PC-9 (cell line): ENCODE data around the gene NPM3. TPM values are rescaled to one million over a fixed set of nuclear protein-coding genes. Genes with fewer than 3 reads are reported as not detected.

Source experiments
- BruUV-seq: library from RNA; stranded (reverse); fragments of 400-500 nt; replicated peaks from 2 replicates; lab custom pipeline; 2021; lab: Mats Ljungman, UMichigan
- CTCF ChIA-PET: fragments of 300-600 bp; sonication (Branson Sonifier 250); formaldehyde crosslinking; loops from one replicate; lab custom pipeline; 2022; ENCODE audit warnings: antibody characterized with exemption; lab: Charles Lee
- POLR2A ChIA-PET: fragments of 300-600 bp; sonication (Branson Sonifier 250); formaldehyde crosslinking; loops from one replicate; lab custom pipeline; 2022; ENCODE audit warnings: antibody characterized with exemption; ENCODE audit not compliant: unreplicated experiment; lab: Charles Lee
- DNase-seq, 2 experiments: peaks; one replicate each; pipeline versions ENCODE4 v3.0.0 to v3.0.0-alpha.2; 2015 to 2022; ENCODE audit warnings: mixed read lengths in 1 of 2
- H2AFZ ChIP-seq: fragments of 200-600 bp; sonication (generic); 2 replicates; pipeline ENCODE4 v1.8.1; 2017; ENCODE audit warnings: antibody characterized with exemption
- H3F3A ChIP-seq: fragments of 200-600 bp; sonication (generic); 2 replicates; pipeline ENCODE4 v1.8.1; 2017; ENCODE audit warnings: antibody characterized with exemption, mild to moderate bottlenecking, low read depth; ENCODE audit not compliant: insufficient read depth
- H3K27ac ChIP-seq: fragments of 200-600 bp; sonication (generic); 2 replicates; pipeline ENCODE4 v1.6.1; 2016; ENCODE audit warnings: mixed run types
- H3K27me3 ChIP-seq: fragments of 200-600 bp; sonication (generic); 2 replicates; pipeline ENCODE4 v1.6.1; 2016; ENCODE audit warnings: low read depth, mixed run types; ENCODE audit not compliant: insufficient read depth
- H3K36me3 ChIP-seq: fragments of 200-600 bp; sonication (generic); 2 replicates; pipeline ENCODE4 v1.6.1; 2016; ENCODE audit warnings: low read depth, mixed run types
- H3K4me1 ChIP-seq: fragments of 200-600 bp; sonication (generic); replicated peaks from 2 replicates; pipeline ENCODE4 v1.6.1; 2016; ENCODE audit warnings: mixed run types; ENCODE audit not compliant: insufficient read depth
- H3K4me2 ChIP-seq: fragments of 200-600 bp; sonication (generic); 2 replicates; pipeline ENCODE4 v1.6.1; 2017; ENCODE audit warnings: mixed run types
- H3K4me3 ChIP-seq: fragments of 200-600 bp; sonication (generic); 2 replicates; pipeline ENCODE4 v1.6.1; 2016; ENCODE audit warnings: mixed run types
- H3K79me2 ChIP-seq: fragments of 200-600 bp; sonication (generic); 2 replicates; pipeline ENCODE4 v1.6.1; 2017; ENCODE audit warnings: low read depth, mixed run types
- H3K9me2 ChIP-seq: fragments of 200-600 bp; sonication (generic); 2 replicates; pipeline ENCODE4 v1.8.1; 2017; ENCODE audit warnings: mild to moderate bottlenecking; ENCODE audit not compliant: insufficient read depth
- H3K9me3 ChIP-seq: fragments of 200-600 bp; sonication (generic); 2 replicates; pipeline ENCODE4 v1.8.1; 2016; ENCODE audit warnings: low read depth; ENCODE audit not compliant: insufficient read depth
- H4K20me1 ChIP-seq: fragments of 200-600 bp; sonication (generic); 2 replicates; pipeline ENCODE4 v1.8.1; 2017; ENCODE audit not compliant: insufficient read depth
- CTCF ChIP-seq: fragments of 200-600 bp; sonication (generic); conservative IDR thresholded peaks from 2 replicates; pipeline ENCODE4 v1.6.1; 2017; ENCODE audit warnings: mixed run types, antibody characterized with exemption, mild to moderate bottlenecking, moderate library complexity
- EZH2 ChIP-seq: fragments of 200-600 bp; sonication (generic); IDR thresholded peaks from 2 replicates; pipeline ENCODE4 v1.8.0; 2017; ENCODE audit warnings: antibody characterized with exemption, low read depth
- intact Hi-C: fragments of 100-400 bp; cut with micrococcal nuclease; formaldehyde crosslinking; loops from one replicate; pipeline ENCODE4 v1.10.0; 2022; ENCODE audit not compliant: unreplicated experiment
- total RNA-seq: library from RNA; stranded (reverse); gene quantifications from 2 replicates; pipeline ENCODE4 v1.2.3, GENCODE V29; 2021

The NPM3 gene
- total RNA-seq, 1 experiment from 2014 or later, result 36.1 TPM

GRCh38 chr10:101817337-101818118, 34.3 kb upstream of the NPM3 start:
- Histone ChIP-seq H3K4me2 (peak overlapping the region; percentile 99), H3K9me3 (no peaks in the 10 kb centered on the region), H3K27ac (0 out of 2 replicates have a peak overlapping the region, but pooled peaks have one; percentile 23), H2AFZ (peak overlapping the region; percentile 70), H3K4me3 (peak overlapping the region; percentile 77), H3K9me2 (no peaks in the 10 kb centered on the region), H3K36me3 (no peaks in the 10 kb centered on the region), H3K79me2 (peaks cover 57% of the 10 kb centered on the region), H3K4me1 (peaks cover 28% of the 10 kb centered on the region), H4K20me1 (peaks cover 48% of the 10 kb centered on the region), H3F3A (peaks cover 8% of the 10 kb centered on the region; the same call in 1 of the 2 replicates), H3K27me3 (no peaks in the 10 kb centered on the region)
- no peak for TF ChIP-seq EZH2
- no peak for TF ChIP-seq CTCF
- POLR2A ChIA-PET, result interaction anchor here (0.7 kb wide), 1 partner anchor 22 kb away, joined by 5 read pairs; no protein-coding TSS in a partner anchor
- DNase-seq, result peak; percentile 77 to 79
- intact Hi-C loops, result loop anchor here (2.0 kb wide), 1 partner anchor 239 kb away; the partner anchor contains the start of gene ARMH3
- BruUV-seq, result TSS peak; percentile 76
- CTCF ChIA-PET, result interaction anchor here (0.6 kb wide), 1 partner anchor 24 kb away, joined by 8 read pairs; no protein-coding TSS in a partner anchor

- DNase-seq, result no peak
- no peak for TF ChIP-seq CTCF
- TF ChIP-seq EZH2, result no peak
- intact Hi-C loops, result no loop called here
- peak overlapping the region; percentile 77 for H3K4me3 ChIP-seq
- no peak overlapping the region for H2AFZ ChIP-seq
- H3K27ac ChIP-seq, result no peak overlapping the region
- BruUV-seq, result TSS peak; percentile 39
- H3K4me1 ChIP-seq, result peaks cover 28% of the 10 kb centered on the region
- H3K9me2 ChIP-seq, result no peaks in the 10 kb centered on the region
- ChIA-PET POLR2A (no interaction called here), CTCF (interaction anchor here (0.6 kb wide), 2 partner anchors 24 to 268 kb away, joined by 8 to 16 read pairs; no protein-coding TSS in a partner anchor)
- H3K4me2 ChIP-seq, result peak overlapping the region; percentile 99
- H3K36me3 ChIP-seq, result no peaks in the 10 kb centered on the region
- H4K20me1 ChIP-seq, result peaks cover 52% of the 10 kb centered on the region
- H3K27me3 ChIP-seq, result no peaks in the 10 kb centered on the region
- H3F3A ChIP-seq, result peaks cover 8% of the 10 kb centered on the region; the same call in 1 of the 2 replicates
- peaks cover 63% of the 10 kb centered on the region for H3K79me2 ChIP-seq
- no peaks in the 10 kb centered on the region for H3K9me3 ChIP-seq
These were observed 33.7 kb upstream of the NPM3 start for GRCh38 chr10:101816913-101817336.

- Histone ChIP-seq H3K36me3 (no peaks in the 10 kb centered on the region), H3K4me1 (peaks cover 28% of the 10 kb centered on the region), H3K4me3 (peak overlapping the region; percentile 77), H3K9me2 (no peaks in the 10 kb centered on the region), H3K9me3 (no peaks in the 10 kb centered on the region), H3K27ac (no peak overlapping the region), H2AFZ (no peak overlapping the region), H4K20me1 (peaks cover 52% of the 10 kb centered on the region), H3K4me2 (peak overlapping the region; percentile 99), H3K27me3 (no peaks in the 10 kb centered on the region), H3F3A (peaks cover 8% of the 10 kb centered on the region; the same call in 1 of the 2 replicates), H3K79me2 (peaks cover 66% of the 10 kb centered on the region)
- ChIA-PET CTCF (interaction anchor here (0.6 kb wide), 1 partner anchor 267 kb away, joined by 16 read pairs; no protein-coding TSS in a partner anchor), POLR2A (no interaction called here)
- no peak for TF ChIP-seq EZH2
- BruUV-seq, result no TSS peak
- DNase-seq, result no peak
- intact Hi-C loops, result no loop called here
These were observed 33.1 kb upstream of the NPM3 start for GRCh38 chr10:101816376-101816775.
